ENCODE results near the gene CDH4. TPM values are rescaled to one million over a fixed set of nuclear protein-coding genes. Genes with fewer than 3 reads are reported as not detected.
"Not testable (repeated sequence)": the region's sequence is repeated elsewhere in the genome, so short reads cannot be mapped to it uniquely, and the experiment has no call there.

CDH4 gene
- total and polyA plus RNA-seq, 2 donors (not counting 3 experiments of a cell fraction or from before 2014, with no cell fraction given): 0.17 to 0.51 TPM

DNA sequence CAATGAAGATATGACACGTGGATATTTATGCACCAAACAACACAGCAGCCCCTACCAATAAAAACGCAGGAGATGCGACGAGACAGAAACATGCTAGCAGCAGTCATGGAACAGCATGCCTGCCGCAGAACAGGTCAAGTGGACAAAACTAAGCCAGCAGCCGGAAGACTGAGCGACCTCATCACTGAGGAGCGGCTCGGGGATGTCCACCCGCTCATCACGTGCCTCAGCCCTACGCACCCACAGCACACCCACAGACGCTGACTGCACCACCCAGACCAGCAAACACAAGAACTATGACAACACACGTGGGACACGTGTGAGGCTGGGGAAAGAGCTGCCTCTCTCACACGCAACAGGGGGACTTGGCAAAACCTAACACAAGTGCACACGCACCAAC, 731.9 kb downstream of the CDH4 start:
- H3K9ac ChIP-seq (replicated peaks; ENCODE audit: extremely low read depth, insufficient read depth, low read length): no peak overlapping the region
- peaks cover 0 to 8% of the 10 kb centered on the region in 2 experiments for H3K36me3 ChIP-seq (ENCODE audit: control insufficient read depth in 2 of 2, extremely low read depth in 1 of 2, insufficient read depth in 2 of 2, low read length in 2 of 2)
- CTCF ChIA-PET: no interaction called here
- POLR2A ChIA-PET: no interaction called here
- H3K4me3 ChIP-seq (replicated peaks in 1 of 3; ENCODE audit: insufficient read depth in 1 of 3, low read depth in 1 of 3, low read length in 3 of 3): no peak overlapping the region
- no peak overlapping the region for H2AFZ ChIP-seq (ENCODE audit: low read depth, low read length)
- no peaks in the 10 kb centered on the region for H3K9me1 ChIP-seq (replicated peaks; ENCODE audit: control insufficient read depth, extremely low read depth, insufficient read depth, low read length)
- H3K4me1 ChIP-seq (ENCODE audit: control insufficient read depth, extremely low read depth, insufficient read depth, low read length): no peaks in the 10 kb centered on the region
- intact Hi-C loops (cut with micrococcal nuclease) (no loop called here), dilution Hi-C loops (cut with MboI; ENCODE audit: extremely low pct_ligation_motif_present, low sequenced_read_pairs) (no loop called here)
- no peak for FAIRE-seq
- TF ChIP-seq POLR2A (IDR thresholded peaks at IDR 0.05; ENCODE audit: low read depth, low read length): no peak
- no peak for TF ChIP-seq JUN (IDR thresholded peaks at IDR 0.05; ENCODE audit: borderline replicate concordance, insufficient read depth, insufficient read length, low read depth)
- no peak for TF ChIP-seq GATA2 (IDR thresholded peaks at IDR 0.05; ENCODE audit: insufficient read depth, insufficient read length, low read depth, low read length)
- H3K9me3 ChIP-seq (replicated peaks; ENCODE audit: control insufficient read depth, insufficient read depth, low read length): no peaks in the 10 kb centered on the region
- no peak for DNase-seq (ENCODE audit: low read depth, low spot score)
- no peak overlapping the region for H3K4me2 ChIP-seq (ENCODE audit: insufficient read depth, low read length)
- H3K27me3 ChIP-seq (ENCODE audit: control insufficient read depth in 2 of 2, insufficient read depth in 2 of 2, low read length in 2 of 2): no peaks in the 10 kb centered on the region
- no TSS peak for BruUV-seq (replicated peaks)
- H3K27ac ChIP-seq (ENCODE audit: insufficient read depth, low read depth, low read length): no peak overlapping the region
- no peaks in the 10 kb centered on the region for H4K20me1 ChIP-seq (replicated peaks; ENCODE audit: control insufficient read depth, extremely low read depth, insufficient read depth, low read length)
- H3K79me2 ChIP-seq (ENCODE audit: control insufficient read depth, insufficient read depth, low read length): no peaks in the 10 kb centered on the region

DNA sequence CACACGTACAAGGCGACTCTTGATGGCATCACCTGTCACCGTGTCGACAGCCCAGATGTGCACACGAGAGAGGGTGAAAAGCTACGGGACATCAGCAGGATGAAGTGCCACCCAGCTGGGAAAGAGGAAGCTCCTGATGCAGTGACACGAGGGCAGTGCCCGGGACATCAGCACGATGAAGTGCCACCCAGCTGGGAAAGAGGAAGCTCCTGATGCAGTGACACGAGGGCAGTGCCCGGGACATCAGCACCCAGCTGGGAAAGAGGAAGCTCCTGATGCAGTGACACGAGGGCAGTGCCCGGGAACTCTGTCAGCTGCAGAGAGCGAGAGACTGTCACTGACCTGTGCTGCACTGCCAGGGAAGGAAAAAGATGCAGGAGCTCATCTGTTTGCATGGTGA, 732.4 kb downstream of the CDH4 start:
- H3K79me2 ChIP-seq (ENCODE audit: control insufficient read depth, insufficient read depth, low read length); FAIRE-seq; H2AFZ ChIP-seq (ENCODE audit: low read depth, low read length); H3K4me3 ChIP-seq (replicated peaks in 1 of 3; ENCODE audit: insufficient read depth in 1 of 3, low read depth in 1 of 3, low read length in 3 of 3); CTCF ChIA-PET; POLR2A ChIA-PET; BruUV-seq (replicated peaks); H3K9ac ChIP-seq (replicated peaks; ENCODE audit: extremely low read depth, insufficient read depth, low read length); dilution Hi-C loops (cut with MboI; ENCODE audit: extremely low pct_ligation_motif_present, low sequenced_read_pairs); H3K27ac ChIP-seq (ENCODE audit: insufficient read depth, low read depth, low read length); H3K4me2 ChIP-seq (ENCODE audit: insufficient read depth, low read length); DNase-seq (ENCODE audit: low read depth, low spot score); H3K9me3 ChIP-seq (replicated peaks; ENCODE audit: control insufficient read depth, insufficient read depth, low read length); H3K9me1 ChIP-seq (replicated peaks; ENCODE audit: control insufficient read depth, extremely low read depth, insufficient read depth, low read length); H4K20me1 ChIP-seq (replicated peaks; ENCODE audit: control insufficient read depth, extremely low read depth, insufficient read depth, low read length); H3K27me3 ChIP-seq (ENCODE audit: control insufficient read depth in 2 of 2, insufficient read depth in 2 of 2, low read length in 2 of 2); H3K36me3 ChIP-seq (ENCODE audit: control insufficient read depth in 2 of 2, extremely low read depth in 1 of 2, insufficient read depth in 2 of 2, low read length in 2 of 2); intact Hi-C loops (cut with micrococcal nuclease); H3K4me1 ChIP-seq (ENCODE audit: control insufficient read depth, extremely low read depth, insufficient read depth, low read length): not testable (repeated sequence)

Data from endothelial cell of umbilical vein (primary cell).